ENCODE measurements around the gene ZNF487. TPM values are rescaled to one million over a fixed set of nuclear protein-coding genes. Genes with fewer than 3 reads are reported as not detected.

Gene ZNF487
- total RNA-seq (2016; rRNA removed; fragmentation: Illumina TruSeq; extraction: Trizol): 6.1 and 7.4 TPM in 2 replicates
- total RNA-seq (2016; cell fraction: cytosol; rRNA removed; fragmentation: Illumina TruSeq; extraction: Trizol; ENCODE audit: low read depth): 3.3 and 6.4 TPM in 2 replicates
- total RNA-seq (2016; cell fraction: insoluble cytoplasmic fraction; rRNA removed; fragmentation: Illumina TruSeq; extraction: Trizol): 6.3 and 8.8 TPM in 2 replicates
- 5.5 and 7.7 TPM in 2 replicates for total RNA-seq (2016; cell fraction: membrane; rRNA removed; fragmentation: Illumina TruSeq; extraction: Trizol)
- 3.5 and 6.0 TPM in 2 replicates for total RNA-seq (2016; cell fraction: nucleus; rRNA removed; fragmentation: Illumina TruSeq; extraction: Trizol)
- 6.6 and 8.8 TPM in 2 replicates for polyA plus RNA-seq (2011; rRNA removed)
- 3.6 and 5.2 TPM in 2 replicates for polyA plus RNA-seq (2011; cell fraction: cytosol; rRNA removed)
- polyA plus RNA-seq (2011; cell fraction: nucleus; rRNA removed): 1.8 and 13.7 TPM in 2 replicates
- 2.6 and 3.3 TPM in 2 replicates for polyA plus RNA-seq (2012)
- polyA plus RNA-seq (2016; cell fraction: cytosol; fragmentation: Illumina TruSeq; extraction: Trizol; ENCODE audit: low read depth): 5.4 and 5.7 TPM in 2 replicates
- 5.9 and 7.2 TPM in 2 replicates for polyA plus RNA-seq (2016; cell fraction: insoluble cytoplasmic fraction; fragmentation: Illumina TruSeq; extraction: Trizol; ENCODE audit: low read depth)
- 6.0 and 8.7 TPM in 2 replicates for polyA plus RNA-seq (2016; cell fraction: membrane; fragmentation: Illumina TruSeq; extraction: Trizol; ENCODE audit: low read depth)
- polyA plus RNA-seq (2016; cell fraction: nucleus; fragmentation: Illumina TruSeq; extraction: Trizol; ENCODE audit: insufficient read depth, low read depth): 4.2 and 8.8 TPM in 2 replicates
- polyA minus RNA-seq (2011; rRNA and poly(A)+ RNA removed; ENCODE audit: low replicate concordance): 3.5 and 7.7 TPM in 2 replicates
- 1.1 and 1.7 TPM in 2 replicates for polyA minus RNA-seq (2011; cell fraction: cytosol; rRNA and poly(A)+ RNA removed)
- 4.8 and 6.7 TPM in 2 replicates for polyA minus RNA-seq (2011; cell fraction: nucleus; rRNA and poly(A)+ RNA removed)
- Bru-seq, nascent RNA: percentile 47 among the genes with signal in this experiment
- BruChase-seq, experiment 1, labeled RNA remaining after a 6-hour chase: percentile 46 among the genes with signal in this experiment
- percentile 51 among the genes with signal in this experiment for BruChase-seq, experiment 2, labeled RNA remaining after a 2-hour chase
- long read RNA-seq, experiment 1, partial matches to known transcripts: 0 of 9 reads
- long read RNA-seq, experiment 1, other reads (novel, unspliced or antisense): 7 of 9 reads
- long read RNA-seq, experiment 2, partial matches to known transcripts: 1 of 9 reads
- long read RNA-seq, experiment 2, other reads (novel, unspliced or antisense): 7 of 9 reads

GRCh38 chr10:43436291-43437140 lies at the start of gene ZNF487:
ZNF487 (plus strand) TSS chr10:43437111; CDS start chr10:43475814, 38,703 bp downstream.
- DNase-seq (ENCODE audit: low spot score) (peak; percentile 80), ATAC-seq (peak; percentile 96), FAIRE-seq (no peak)
- Histone ChIP-seq H2AFZ (ENCODE audit: low read length) (no peak within 1 kb of the TSS), H3K36me3 (replicated peaks in 1 of 2; ENCODE audit: control insufficient read depth in 1 of 2, insufficient read depth in 2 of 2, low read length in 2 of 2) (no peaks in the 10 kb centered on the region), H3K4me2 (ENCODE audit: low read depth, low read length) (peak within 1 kb of the TSS; percentile 97), H3K79me2 (ENCODE audit: insufficient read depth, low read length) (peaks cover 15% of the 10 kb centered on the region), H4K20me1 (ENCODE audit: insufficient read depth, low read length) (no peaks in the 10 kb centered on the region), H3K27me3 (ENCODE audit: control insufficient read depth in 1 of 2, insufficient read depth in 2 of 2, low read length in 2 of 2) (no peaks in the 10 kb centered on the region; a peak in 1 of 5 replicates), H3K9ac (ENCODE audit: insufficient read depth, low read depth, low read length) (peak within 1 kb of the TSS; percentile 100), H3K9me3 (ENCODE audit: low read length) (no peaks in the 10 kb centered on the region), H3K4me3 (replicated peaks in 1 of 3; ENCODE audit: insufficient read depth in 1 of 3, low read depth in 2 of 3, low read length in 3 of 3) (peak within 1 kb of the TSS; percentile 63 to 98 (median 87)), H3K4me1 (ENCODE audit: insufficient read depth, low read length) (peaks cover 29% of the 10 kb centered on the region), H3K27ac (ENCODE audit: extremely low read length, insufficient read depth, low read length) (peak within 1 kb of the TSS; percentile 100)
- CTCF ChIA-PET (ENCODE audit: low intra/inter-chr PET ratio, low total read pairs): interaction anchor here (0.6 to 1.0 kb wide), 2 partner anchors 16 to 46 kb away, joined by 3 read pairs; no protein-coding TSS in a partner anchor
- POLR2A ChIA-PET: interaction anchor here (0.5 to 3.3 kb wide), 13 partner anchors 13 to 60 kb away, joined by 3 to 33 read pairs (median 4); partner anchors contain the start of gene HNRNPF
- 0% methylated on average over 12 of the region's 69 CpGs for WGBS (ENCODE audit: low lambda C conversion rate)
- in situ Hi-C loops (cut with HindIII; ENCODE audit: extremely low pct_ligation_motif_present, low pct_unique_long_range_greater_than_20kb) (no loop called here), intact Hi-C loops (cut with micrococcal nuclease; ENCODE audit: unreplicated experiment) (loop anchor here (5.0 kb wide), 1 partner anchor 39 kb away; no protein-coding TSS in a partner anchor)
- BruUV-seq (replicated peaks): TSS peak; percentile 98
- TF ChIP-seq ZNF33B (CRISPR knock-in tag; IDR thresholded peaks at IDR 0.05): peak; percentile 91; the same call in 1 of the 2 replicates
- no peak for TF ChIP-seq KDM6A (CRISPR knock-in tag; IDR thresholded peaks at IDR 0.05; ENCODE audit: low read depth)
- TF ChIP-seq ZNF18 (CRISPR knock-in tag; IDR thresholded peaks at IDR 0.05; ENCODE audit: insufficient replicate concordance): peak; percentile 81
- TF ChIP-seq ZNF253 (CRISPR knock-in tag; IDR thresholded peaks at IDR 0.05; ENCODE audit: borderline replicate concordance): peak; percentile 66; the same call in 1 of the 2 replicates
- TF ChIP-seq CREB3 (CRISPR knock-in tag; IDR thresholded peaks at IDR 0.05): 0 out of 2 replicates have a peak, but pooled peaks have one; percentile 25
- no peak for TF ChIP-seq ZNF841 (CRISPR knock-in tag; IDR thresholded peaks at IDR 0.05; ENCODE audit: borderline replicate concordance)
- TF ChIP-seq DNMT1 (CRISPR knock-in tag; IDR thresholded peaks at IDR 0.05): peak; percentile 85
- no peak for TF ChIP-seq TRIM24 (CRISPR knock-in tag; IDR thresholded peaks at IDR 0.05)
- TF ChIP-seq KAT2B (IDR thresholded peaks at IDR 0.05; ENCODE audit: borderline replicate concordance, low read depth, low read length): no peak
- no peak for TF ChIP-seq ADNP (CRISPR knock-in tag; IDR thresholded peaks at IDR 0.05)
- TF ChIP-seq ATAD3A (CRISPR knock-in tag; IDR thresholded peaks at IDR 0.05): no peak
- peak; percentile 54; the same call in 1 of the 3 replicates for TF ChIP-seq MXI1 (IDR thresholded peaks at IDR 0.05; ENCODE audit: borderline replicate concordance, low read depth, low read length)
- TF ChIP-seq TEAD2 (CRISPR knock-in tag; IDR thresholded peaks at IDR 0.05): no peak
- no peak for TF ChIP-seq SP1 (IDR thresholded peaks at IDR 0.05)
- peak; percentile 88 for TF ChIP-seq SP1 (CRISPR knock-in tag; IDR thresholded peaks at IDR 0.05)
- TF ChIP-seq NRL (CRISPR knock-in tag; IDR thresholded peaks at IDR 0.05; ENCODE audit: borderline replicate concordance): peak; percentile 93
- TF ChIP-seq YY1 (IDR thresholded peaks at IDR 0.05; ENCODE audit: insufficient read depth, insufficient replicate concordance, low read depth, low read length): peak; percentile 89

Measured in HepG2 (cell line).